B cell (primary cell): ENCODE measurements around the gene KIAA0408. TPM values are rescaled to one million over a fixed set of nuclear protein-coding genes. Genes with fewer than 3 reads are reported as not detected.

Experiments used
- ATAC-seq: fragments of 200-7000 bp; cut with Tn5 transposase; one replicate; pipeline ENCODE4 v1.10.0; 2021; ENCODE audit warnings: low read depth, mild to moderate bottlenecking, moderate number of reproducible peaks, moderate library complexity
- CTCF ChIA-PET: fragments of 350-600 bp; sonication (Branson Sonifier 250); formaldehyde crosslinking; loops from one replicate; lab custom pipeline; 2021; ENCODE audit warnings: antibody characterized with exemption, inconsistent platforms; lab: Charles Lee
- POLR2A ChIA-PET: fragments of 350-600 bp; sonication (Branson Sonifier 250); formaldehyde crosslinking; loops from one replicate; lab custom pipeline; 2021; ENCODE audit warnings: antibody characterized with exemption; lab: Charles Lee
- DNase-seq: peaks from one replicate; pipeline ENCODE4 v3.0.0; 2013
- H2AFZ ChIP-seq: 2 replicates; pipeline ENCODE4 v1.6.1; 2012; ENCODE audit warnings: mild to moderate bottlenecking, low read depth, low read length; ENCODE audit not compliant: insufficient read depth, poor library complexity, severe bottlenecking
- H3K27ac ChIP-seq, 2 donors: 1 replicate in 1 of 2; 2 replicates in 1 of 2; pipeline ENCODE4 v1.5.1; 2012 to 2013; ENCODE audit warnings: low read length in 2 of 2, mild to moderate bottlenecking in 2 of 2, moderate library complexity in 1 of 2
- H3K27me3 ChIP-seq, 4 experiments: fragments of 200-600 bp in 1 of 4; sonication (generic) in 1 of 4; replicated peaks in 1 of 4; 1 replicate in 2 of 4; 2 replicates in 2 of 4; pipeline versions ENCODE4 v1.6.1 to v1.7.0; 2013 to 2016; ENCODE audit warnings: low read length in 3 of 4, mild to moderate bottlenecking in 2 of 4, mixed read lengths in 1 of 4, moderate library complexity in 1 of 4; ENCODE audit not compliant: insufficient read depth in 4 of 4, control insufficient read depth in 3 of 4; ENCODE audit errors: control extremely low read depth in 1 of 4
- H3K36me3 ChIP-seq, 2 experiments: replicated peaks in 1 of 2; 1 replicate in 1 of 2; 2 replicates in 1 of 2; pipeline versions ENCODE4 v1.6.1 to v1.7.1; 2013; ENCODE audit warnings: low read length in 1 of 2; ENCODE audit not compliant: insufficient read depth in 2 of 2, control insufficient read depth in 1 of 2; ENCODE audit errors: control extremely low read depth in 1 of 2, extremely low read depth in 1 of 2
- H3K4me1 ChIP-seq, 2 donors: fragments of 200-600 bp in 1 of 2; sonication (generic) in 1 of 2; 1 replicate in 1 of 2; 2 replicates in 1 of 2; pipeline versions ENCODE4 v1.5.1 to v1.6.1; 2013 to 2017; ENCODE audit warnings: low read length in 2 of 2; ENCODE audit not compliant: control insufficient read depth in 2 of 2, insufficient read depth in 2 of 2
- H3K4me2 ChIP-seq: replicated peaks from 2 replicates; pipeline ENCODE3; 2012; ENCODE audit warnings: mild to moderate bottlenecking, low read depth, low read length; ENCODE audit not compliant: poor library complexity, severe bottlenecking
- H3K4me3 ChIP-seq, 5 experiments: fragments of 200-600 bp in 1 of 5; sonication (generic) in 1 of 5; 1 replicate in 3 of 5; 2 replicates in 2 of 5; pipeline versions ENCODE4 v1.5.1 to v1.7.0; 2011 to 2016; ENCODE audit warnings: low read length in 4 of 5, mild to moderate bottlenecking in 4 of 5, low read depth in 2 of 5, control low read depth in 1 of 5, moderate library complexity in 1 of 5; ENCODE audit not compliant: insufficient read depth in 1 of 5; ENCODE audit errors: control extremely low read depth in 1 of 5, extremely low read depth in 1 of 5
- H3K79me2 ChIP-seq: fragments of 200-600 bp; sonication (generic); one replicate; pipeline ENCODE4 v1.6.0; 2016; ENCODE audit warnings: low read length; ENCODE audit not compliant: control insufficient read depth, insufficient read depth
- H3K9ac ChIP-seq: fragments of 200-600 bp; sonication (generic); 2 replicates; pipeline ENCODE4 v1.6.1; 2017; ENCODE audit warnings: mild to moderate bottlenecking, low read length, moderate library complexity
- H3K9me3 ChIP-seq, 3 donors: one replicate each; pipeline versions ENCODE4 v1.6.1 to v1.7.1; 2013; ENCODE audit warnings: low read length in 2 of 3; ENCODE audit not compliant: control insufficient read depth in 2 of 3, insufficient read depth in 1 of 3; ENCODE audit errors: control extremely low read depth in 1 of 3
- H4K20me1 ChIP-seq: 2 replicates; pipeline ENCODE4 v1.6.0; 2012; ENCODE audit warnings: mild to moderate bottlenecking, low read length; ENCODE audit not compliant: insufficient read depth, control insufficient read depth, poor library complexity, severe bottlenecking
- H3K27ac Mint-ChIP-seq: one replicate; pipeline ENCODE4 v1.8.0; 2021; ENCODE audit warnings: mixed read lengths
- H3K27me3 Mint-ChIP-seq: one replicate; pipeline ENCODE4 v1.8.0; 2021; ENCODE audit warnings: mixed read lengths
- H3K4me1 Mint-ChIP-seq: one replicate; pipeline ENCODE4 v1.8.0; 2021; ENCODE audit warnings: mixed read lengths
- H3K4me3 Mint-ChIP-seq: one replicate; pipeline ENCODE4 v1.8.0; 2021; ENCODE audit warnings: mixed read lengths
- H3K9me3 Mint-ChIP-seq: one replicate; pipeline ENCODE4 v1.8.0; 2022; ENCODE audit warnings: mixed read lengths; ENCODE audit not compliant: insufficient read depth
- EZH2 ChIP-seq: IDR thresholded peaks from 2 replicates; pipeline ENCODE4 v1.6.1; 2012; ENCODE audit warnings: borderline replicate concordance, low read depth, mild to moderate bottlenecking, moderate library complexity, low read length; ENCODE audit not compliant: insufficient read depth, poor library complexity, severe bottlenecking
- WGBS: methylation state at CpG from one replicate; pipeline ENCODE4 v1.1.5; 2013; ENCODE audit warnings: missing lambda C conversion rate; ENCODE audit not compliant: insufficient coverage; 5-methylcytosine and 5-hydroxymethylcytosine counted together
- intact Hi-C: fragments of 100-400 bp; cut with micrococcal nuclease; formaldehyde crosslinking; loops from one replicate; pipeline ENCODE4 v1.10.0; 2022
- polyA plus RNA-seq: library from polyadenylated mRNA; depleted of rRNA; stranded (reverse); fragments of >200 nt; gene quantifications from 2 replicates; pipeline ENCODE4 v1.2.3, GENCODE V29; 2012
- total RNA-seq, 2 donors: library from RNA; stranded (reverse); fragments of 120-200 nt in 1 of 2; gene quantifications; 1 replicate in 1 of 2; 2 replicates in 1 of 2; pipeline versions ENCODE4 v1.2.3 to v1.2.4, GENCODE V29; 2013 to 2022
- TF ChIP-seq, protein P1 (sequence below): fragments of 200-600 bp; IDR thresholded peaks from one replicate; pipeline ENCODE4 v1.8.0; 2022; ENCODE audit warnings: antibody characterized with exemption, mild to moderate bottlenecking

Gene KIAA0408
- total and polyA plus RNA-seq, 2 donors (not counting 1 experiment from before 2014, with no cell fraction given), result 0.58 to 0.64 TPM

DNA sequence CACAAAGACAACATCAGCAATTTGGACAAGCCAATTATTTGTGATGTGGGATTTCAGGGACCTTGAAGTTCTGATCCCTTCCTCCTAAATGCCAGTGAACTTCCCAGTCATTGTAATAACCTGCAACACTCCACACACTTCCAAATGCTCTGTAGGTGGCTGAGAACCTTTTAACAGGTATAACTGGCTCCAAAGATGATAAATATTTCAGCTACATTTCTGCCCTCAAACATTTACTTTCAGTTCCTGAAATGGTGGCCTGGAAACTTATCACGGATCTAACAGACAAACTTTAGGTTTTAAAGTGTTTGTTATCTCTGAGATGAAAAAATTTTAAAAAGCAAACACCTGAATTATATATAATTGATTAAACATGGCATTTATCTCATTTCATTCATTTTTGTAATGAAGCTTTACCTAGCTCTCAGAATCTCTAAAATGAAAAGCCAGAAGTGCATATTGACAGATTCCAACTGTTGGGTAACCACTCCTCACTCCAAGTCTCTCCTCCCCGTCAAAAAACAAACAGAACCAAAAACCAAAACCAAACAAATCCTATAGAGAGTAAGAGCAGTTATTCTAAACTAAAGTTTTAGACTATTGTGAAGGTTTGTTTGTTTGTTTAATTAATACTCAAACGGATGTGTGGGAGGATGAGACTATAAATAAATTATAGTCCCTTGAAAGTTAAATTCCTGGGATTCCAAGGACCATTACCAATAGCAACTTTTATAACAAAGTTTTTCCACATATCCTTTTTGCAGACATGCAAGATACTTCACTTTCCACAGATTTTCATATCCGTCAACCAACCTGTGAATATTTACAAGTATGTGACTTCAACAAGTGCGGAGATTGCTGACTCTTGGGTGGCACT lies 12.4 kb upstream of the KIAA0408 start:
- Mint-ChIP-seq H3K27ac (no peak overlapping the region), H3K9me3 (no peaks in the 10 kb centered on the region), H3K4me1 (no peaks in the 10 kb centered on the region), H3K27me3 (peaks cover 6% of the 10 kb centered on the region), H3K4me3 (no peak overlapping the region)
- CTCF ChIA-PET, result no interaction called here
- no peaks in the 10 kb centered on the region for H3K79me2 ChIP-seq
- POLR2A ChIA-PET, result no interaction called here
- no peaks in the 10 kb centered on the region for H3K27me3 ChIP-seq
- intact Hi-C loops, result no loop called here
- no peak overlapping the region for H3K4me3 ChIP-seq
- no peaks in the 10 kb centered on the region for H3K4me1 ChIP-seq
- H3K36me3 ChIP-seq, result no peaks in the 10 kb centered on the region
- no peak overlapping the region for H3K9ac ChIP-seq
- DNase-seq (no peak), ATAC-seq (no peak)
- WGBS, result no CpG with 5 or more reads among the region's 5 CpGs
- H3K27ac ChIP-seq, result no peak overlapping the region
- no peaks in the 10 kb centered on the region for H4K20me1 ChIP-seq
- H3K9me3 ChIP-seq, result peaks cover 0 to 7% (median 0%) of the 10 kb centered on the region in 3 donors
- H2AFZ ChIP-seq, result no peak overlapping the region
- TF ChIP-seq, protein P1, sequence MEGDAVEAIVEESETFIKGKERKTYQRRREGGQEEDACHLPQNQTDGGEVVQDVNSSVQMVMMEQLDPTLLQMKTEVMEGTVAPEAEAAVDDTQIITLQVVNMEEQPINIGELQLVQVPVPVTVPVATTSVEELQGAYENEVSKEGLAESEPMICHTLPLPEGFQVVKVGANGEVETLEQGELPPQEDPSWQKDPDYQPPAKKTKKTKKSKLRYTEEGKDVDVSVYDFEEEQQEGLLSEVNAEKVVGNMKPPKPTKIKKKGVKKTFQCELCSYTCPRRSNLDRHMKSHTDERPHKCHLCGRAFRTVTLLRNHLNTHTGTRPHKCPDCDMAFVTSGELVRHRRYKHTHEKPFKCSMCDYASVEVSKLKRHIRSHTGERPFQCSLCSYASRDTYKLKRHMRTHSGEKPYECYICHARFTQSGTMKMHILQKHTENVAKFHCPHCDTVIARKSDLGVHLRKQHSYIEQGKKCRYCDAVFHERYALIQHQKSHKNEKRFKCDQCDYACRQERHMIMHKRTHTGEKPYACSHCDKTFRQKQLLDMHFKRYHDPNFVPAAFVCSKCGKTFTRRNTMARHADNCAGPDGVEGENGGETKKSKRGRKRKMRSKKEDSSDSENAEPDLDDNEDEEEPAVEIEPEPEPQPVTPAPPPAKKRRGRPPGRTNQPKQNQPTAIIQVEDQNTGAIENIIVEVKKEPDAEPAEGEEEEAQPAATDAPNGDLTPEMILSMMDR, result no peak
- no peak for TF ChIP-seq EZH2
- H3K4me2 ChIP-seq, result no peak overlapping the region

DNA sequence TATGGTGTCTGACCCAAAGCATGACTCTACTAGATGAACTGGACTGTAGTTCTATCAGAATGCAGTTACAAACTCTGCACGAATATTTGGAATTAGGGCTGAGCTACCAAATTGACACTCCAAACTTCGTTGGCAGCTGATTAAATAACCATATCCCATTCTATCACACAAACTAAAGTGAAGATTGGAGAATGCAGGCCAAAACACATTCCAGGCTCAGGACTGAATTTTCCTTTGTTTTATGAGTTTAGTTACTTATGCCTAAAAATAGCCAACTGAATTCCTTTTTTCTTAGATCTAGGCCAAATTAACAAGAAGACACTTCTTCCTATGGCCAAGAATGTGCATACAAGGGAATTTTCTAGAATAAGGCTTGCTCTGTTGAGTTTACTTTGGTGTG lies 9.7 kb upstream of the KIAA0408 start:
- no CpG with 5 or more reads among the region's 2 CpGs for WGBS
- no peaks in the 10 kb centered on the region for H3K9me3 ChIP-seq
- ChIA-PET POLR2A (no interaction called here), CTCF (interaction anchor here (1.3 kb wide), 1 partner anchor 70 kb away, joined by 4 read pairs; no protein-coding TSS in a partner anchor)
- Mint-ChIP-seq H3K4me1 (no peaks in the 10 kb centered on the region), H3K4me3 (no peak overlapping the region), H3K9me3 (no peaks in the 10 kb centered on the region), H3K27me3 (no peaks in the 10 kb centered on the region), H3K27ac (no peak overlapping the region)
- H4K20me1 ChIP-seq, result no peaks in the 10 kb centered on the region
- H3K27me3 ChIP-seq, result no peaks in the 10 kb centered on the region
- no peak for ATAC-seq
- DNase-seq, result no peak
- intact Hi-C loops, result no loop called here
- H3K36me3 ChIP-seq, result no peaks in the 10 kb centered on the region
- no peak overlapping the region for H3K4me3 ChIP-seq
- TF ChIP-seq EZH2, result no peak
- TF ChIP-seq, protein P1, result no peak
- no peak overlapping the region for H3K9ac ChIP-seq
- H3K4me2 ChIP-seq, result no peak overlapping the region
- no peak overlapping the region for H2AFZ ChIP-seq
- H3K27ac ChIP-seq, result no peak overlapping the region
- H3K79me2 ChIP-seq, result no peaks in the 10 kb centered on the region
- H3K4me1 ChIP-seq, result no peaks in the 10 kb centered on the region
